ENCODE results near the gene DUSP14.

The DUSP14 gene

DNA sequence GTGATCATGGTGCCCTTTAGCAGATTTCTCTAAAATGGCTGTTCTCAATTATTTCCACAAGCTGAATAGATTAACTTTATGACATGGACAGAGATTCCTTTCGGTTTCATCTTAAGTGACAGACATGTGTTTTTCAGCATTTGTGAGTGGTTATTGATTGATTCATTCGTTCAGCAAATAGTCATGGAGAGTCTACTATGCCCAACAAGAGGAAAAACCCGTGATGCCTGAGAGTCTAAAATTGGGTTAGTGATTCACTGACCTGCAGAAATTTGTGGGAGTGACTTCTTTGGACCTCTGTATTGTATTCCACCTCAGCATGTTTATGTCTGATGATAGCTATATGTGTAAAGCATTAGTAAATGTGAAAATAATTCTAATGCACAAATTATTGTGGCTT, 28.0 kb upstream of the DUSP14 start:
- TF ChIP-seq, protein P1, sequence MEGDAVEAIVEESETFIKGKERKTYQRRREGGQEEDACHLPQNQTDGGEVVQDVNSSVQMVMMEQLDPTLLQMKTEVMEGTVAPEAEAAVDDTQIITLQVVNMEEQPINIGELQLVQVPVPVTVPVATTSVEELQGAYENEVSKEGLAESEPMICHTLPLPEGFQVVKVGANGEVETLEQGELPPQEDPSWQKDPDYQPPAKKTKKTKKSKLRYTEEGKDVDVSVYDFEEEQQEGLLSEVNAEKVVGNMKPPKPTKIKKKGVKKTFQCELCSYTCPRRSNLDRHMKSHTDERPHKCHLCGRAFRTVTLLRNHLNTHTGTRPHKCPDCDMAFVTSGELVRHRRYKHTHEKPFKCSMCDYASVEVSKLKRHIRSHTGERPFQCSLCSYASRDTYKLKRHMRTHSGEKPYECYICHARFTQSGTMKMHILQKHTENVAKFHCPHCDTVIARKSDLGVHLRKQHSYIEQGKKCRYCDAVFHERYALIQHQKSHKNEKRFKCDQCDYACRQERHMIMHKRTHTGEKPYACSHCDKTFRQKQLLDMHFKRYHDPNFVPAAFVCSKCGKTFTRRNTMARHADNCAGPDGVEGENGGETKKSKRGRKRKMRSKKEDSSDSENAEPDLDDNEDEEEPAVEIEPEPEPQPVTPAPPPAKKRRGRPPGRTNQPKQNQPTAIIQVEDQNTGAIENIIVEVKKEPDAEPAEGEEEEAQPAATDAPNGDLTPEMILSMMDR (IDR thresholded peaks at IDR 0.05; ENCODE audit: insufficient read depth, low read depth, low read length, missing control alignments) = no peak
- DNase-seq (ENCODE audit: low read depth) = no peak

DNA sequence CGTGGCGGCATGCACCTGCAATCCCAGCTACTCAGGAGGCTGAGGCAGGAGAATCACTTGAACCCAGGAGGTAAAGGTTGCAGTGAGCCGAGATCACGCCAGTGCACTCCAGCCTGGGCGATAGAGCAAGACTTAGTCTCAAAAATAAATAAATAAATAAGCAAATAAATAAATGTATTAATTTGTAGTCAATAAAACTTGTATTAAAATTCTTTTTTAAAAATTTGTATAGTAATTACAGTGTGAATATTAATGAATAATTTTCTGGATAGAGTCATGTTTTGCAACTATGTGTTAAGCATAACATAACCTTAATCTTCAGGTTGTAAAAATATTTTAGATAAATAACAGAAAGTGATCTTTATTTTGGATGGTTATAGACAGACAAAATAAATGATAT, 27.2 kb upstream of the DUSP14 start:
- TF ChIP-seq, protein P1 (IDR thresholded peaks at IDR 0.05; ENCODE audit: insufficient read depth, low read depth, low read length, missing control alignments) = no peak
- no peak overlapping the region for H3K4me3 ChIP-seq (ENCODE audit: low read length)
- DNase-seq (ENCODE audit: low read depth) = no peak

More for the DNA sequence above, 28.0 kb upstream of the DUSP14 start:
- no peak overlapping the region for H3K4me3 ChIP-seq (ENCODE audit: low read length)

DNA sequence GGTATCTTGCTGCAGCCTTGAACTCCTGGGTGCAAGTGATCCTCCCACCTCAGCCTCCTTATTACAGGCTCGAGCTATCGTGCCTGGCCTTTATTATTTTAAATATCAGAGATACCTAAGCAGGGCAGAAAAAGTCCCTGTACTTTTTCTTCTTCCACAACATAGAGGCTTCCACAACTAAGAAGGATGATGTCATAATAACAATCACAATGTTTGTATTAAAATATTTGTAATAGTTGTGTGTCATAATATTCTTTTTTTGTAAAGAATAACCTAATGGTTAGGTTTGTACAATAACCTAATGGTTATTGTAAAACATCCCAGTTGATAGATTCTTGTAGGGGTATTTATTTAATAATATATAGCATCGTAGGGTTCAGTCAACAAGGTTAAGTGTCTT, 26.7 kb upstream of the DUSP14 start:
- no peak overlapping the region for H3K4me3 ChIP-seq (ENCODE audit: low read length)
- TF ChIP-seq, protein P1 (IDR thresholded peaks at IDR 0.05; ENCODE audit: insufficient read depth, low read depth, low read length, missing control alignments) = no peak
- no peak for DNase-seq (ENCODE audit: low read depth)

DNA sequence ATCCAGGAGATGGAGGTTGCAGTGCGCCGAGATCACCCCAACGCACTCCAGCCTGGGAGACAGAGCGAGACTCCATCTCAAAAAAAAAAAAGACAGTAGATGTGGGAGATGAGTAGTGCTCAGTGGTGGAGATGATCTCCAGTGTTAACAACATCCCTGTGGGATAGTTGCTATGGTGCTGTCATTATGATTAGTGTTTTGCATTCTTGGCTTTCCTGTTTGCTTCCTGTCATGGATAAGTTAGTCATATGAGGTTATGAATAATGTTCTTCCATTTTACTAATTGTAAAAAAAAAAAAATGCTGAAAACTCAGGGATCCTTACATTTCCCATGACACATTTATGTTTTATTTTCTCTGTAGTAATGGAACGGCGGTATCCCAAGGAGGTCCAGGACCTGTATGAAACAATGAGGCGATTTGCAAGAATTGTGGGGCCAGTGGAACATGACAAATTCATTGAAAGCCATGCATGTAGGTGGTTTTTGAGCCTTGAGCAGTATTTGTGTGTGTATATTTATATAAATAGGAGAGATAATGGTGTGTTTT, 24.5 kb upstream of the DUSP14 start:
- H3K4me3 ChIP-seq (ENCODE audit: low read length) = no peak overlapping the region
- peak; percentile 87 for DNase-seq (ENCODE audit: low read depth)
- TF ChIP-seq, protein P1 (IDR thresholded peaks at IDR 0.05; ENCODE audit: insufficient read depth, low read depth, low read length, missing control alignments) = no peak

DNA sequence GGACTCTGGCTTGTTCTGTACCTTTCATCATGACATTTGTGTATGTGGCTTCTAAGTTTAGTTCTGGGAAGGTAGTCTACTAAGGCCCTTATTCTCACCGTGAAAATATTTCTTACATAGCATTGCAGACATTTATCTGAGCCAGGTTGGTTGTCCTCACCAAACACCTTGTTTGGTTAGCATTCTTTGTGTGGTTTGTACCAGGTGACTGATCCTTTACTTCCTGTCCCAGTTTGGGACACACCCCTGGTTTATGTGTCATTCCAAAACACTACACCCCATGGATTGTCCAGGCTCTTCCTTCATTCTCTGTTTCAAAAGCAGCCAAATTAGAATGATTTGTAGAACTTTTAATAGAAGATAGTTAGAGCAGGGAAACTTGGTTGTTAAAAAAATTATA, 23.2 kb upstream of the DUSP14 start:
- no peak overlapping the region for H3K4me3 ChIP-seq (ENCODE audit: low read length)
- TF ChIP-seq, protein P1 (IDR thresholded peaks at IDR 0.05; ENCODE audit: insufficient read depth, low read depth, low read length, missing control alignments) = no peak
- peak; percentile 82 for DNase-seq (ENCODE audit: low read depth)

DNA sequence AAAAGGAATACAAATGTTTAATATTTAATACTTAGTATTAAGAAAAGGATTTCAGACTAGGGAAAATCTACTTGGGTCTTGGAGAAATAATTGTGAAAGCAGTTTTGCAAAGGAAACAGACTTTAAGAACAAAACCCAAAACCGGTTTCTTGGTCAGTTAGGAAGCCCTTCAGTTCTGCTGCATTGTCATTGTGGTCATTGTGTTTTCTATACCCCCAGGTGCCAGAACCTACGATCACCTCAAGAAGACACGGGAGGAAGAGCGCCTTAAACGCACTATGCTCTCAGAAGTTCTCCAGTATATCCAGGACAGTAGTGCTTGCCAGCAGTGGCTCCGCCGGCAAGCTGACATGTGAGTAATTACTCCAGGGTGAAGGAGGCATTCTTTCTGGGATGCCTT, 19.5 kb upstream of the DUSP14 start:
- no peak for DNase-seq (ENCODE audit: low read depth)
- H3K4me3 ChIP-seq (ENCODE audit: low read length) = no peak overlapping the region
- TF ChIP-seq, protein P1 (IDR thresholded peaks at IDR 0.05; ENCODE audit: insufficient read depth, low read depth, low read length, missing control alignments) = no peak

DNA sequence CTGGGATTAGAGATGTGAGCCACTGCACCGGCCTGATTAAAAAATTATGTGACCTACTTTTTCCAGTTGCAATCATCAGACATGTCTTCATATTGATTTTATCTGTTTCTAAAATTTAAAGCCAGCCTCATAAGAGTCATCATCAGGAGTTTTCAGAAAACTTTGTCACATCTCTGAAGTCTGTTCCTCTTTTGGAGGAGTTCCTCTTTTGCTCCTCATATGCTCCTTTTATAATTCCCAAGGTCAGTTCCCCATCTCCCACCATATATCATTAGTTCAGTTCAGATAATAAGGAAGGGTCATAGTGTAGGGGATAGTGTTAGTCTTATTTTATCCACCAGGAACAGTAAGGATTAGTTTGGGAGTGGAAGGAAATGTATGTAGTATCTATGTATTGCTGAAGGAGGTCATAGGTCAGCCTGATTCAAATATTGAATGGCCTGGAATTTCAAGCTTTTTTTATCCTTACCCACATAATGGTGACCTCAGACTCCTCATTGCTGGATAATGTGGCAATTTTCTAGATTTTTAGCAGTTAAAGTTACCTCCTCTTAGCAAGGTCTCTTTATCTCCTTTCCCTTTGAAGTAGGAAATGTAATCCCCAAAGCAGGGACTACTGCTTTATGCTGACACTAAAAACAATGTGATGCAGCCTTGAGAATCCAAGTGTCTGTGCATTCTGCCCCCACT, 13.8 kb upstream of the DUSP14 start:
- TF ChIP-seq, protein P1 (IDR thresholded peaks at IDR 0.05; ENCODE audit: insufficient read depth, low read depth, low read length, missing control alignments) = no peak
- H3K4me3 ChIP-seq (ENCODE audit: low read length) = no peak overlapping the region
- DNase-seq (ENCODE audit: low read depth) = no peak

Measured in epithelial cell of esophagus (primary cell).